Measurements from ENCODE around the gene NRAP. TPM values are rescaled to one million over a fixed set of nuclear protein-coding genes. Genes with fewer than 3 reads are reported as not detected.

The NRAP gene
- polyA plus RNA-seq, 3 donors: not detected

DNA sequence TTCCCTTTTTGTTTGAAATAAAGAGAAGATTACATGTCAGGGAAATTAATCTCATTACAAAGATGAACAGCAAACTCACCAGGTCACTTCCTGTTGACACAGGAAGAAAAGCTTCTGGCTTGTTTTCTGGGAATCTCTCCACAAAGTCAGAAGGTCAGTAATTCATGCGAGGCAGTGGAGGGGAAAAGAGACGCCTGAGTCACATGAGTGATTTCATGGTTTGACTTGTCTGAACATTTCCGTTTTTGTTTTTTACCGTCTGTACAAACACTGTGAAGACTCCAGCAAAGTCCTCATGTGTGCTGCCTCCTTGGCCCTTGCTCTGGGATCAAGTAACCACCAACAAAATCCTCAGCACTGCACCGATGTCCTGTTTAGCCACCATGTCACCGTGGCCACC is 113.5 kb downstream of the NRAP start:
- no peak for DNase-seq
- H3K27ac Mint-ChIP-seq: no peak overlapping the region
- no peak overlapping the region for H3K4me2 ChIP-seq (replicated peaks; ENCODE audit: extremely low read depth, low read length, poor library complexity, severe bottlenecking)
- no peaks in the 10 kb centered on the region for H3K4me1 Mint-ChIP-seq
- H3K9me3 Mint-ChIP-seq: peaks cover 0 to 1% (median 0%) of the 10 kb centered on the region in 7 donors
- H3K27me3 ChIP-seq (ENCODE audit: control insufficient read depth in 2 of 2, insufficient read depth in 2 of 2, low read length in 2 of 2): no peaks in the 10 kb centered on the region
- no peaks in the 10 kb centered on the region for H3K79me2 ChIP-seq (ENCODE audit: insufficient read depth, low read length)
- H3K27ac ChIP-seq (ENCODE audit: low read depth in 1 of 2, low read length in 2 of 2): no peak overlapping the region
- WGBS (ENCODE audit: insufficient coverage): 81% methylated on average over 6 of the region's 6 CpGs
- no peaks in the 10 kb centered on the region for H3K36me3 Mint-ChIP-seq
- TF ChIP-seq CTCF (IDR thresholded peaks at IDR 0.05): no peak
- no peaks in the 10 kb centered on the region for H4K20me1 ChIP-seq (ENCODE audit: insufficient read depth, low read length)
- H3K9me3 ChIP-seq (replicated peaks in 1 of 2; ENCODE audit: control insufficient read depth in 1 of 2, insufficient read depth in 1 of 2, low read length in 2 of 2): no peaks in the 10 kb centered on the region
- H3K27me3 Mint-ChIP-seq (ENCODE audit: low read depth in 3 of 3): peaks cover 0 to 3% (median 0%) of the 10 kb centered on the region in 3 donors
- no peak overlapping the region for H3K9ac ChIP-seq (ENCODE audit: insufficient read depth, low read length, poor library complexity, severe bottlenecking)
- H3K4me3 Mint-ChIP-seq: no peak overlapping the region
- intact Hi-C loops (cut with micrococcal nuclease): no loop called here
- H3K4me3 ChIP-seq (replicated peaks in 1 of 3; ENCODE audit: low read depth in 2 of 3, low read length in 3 of 3): no peak overlapping the region
- no peaks in the 10 kb centered on the region for H3K4me1 ChIP-seq (ENCODE audit: control insufficient read depth in 1 of 2, insufficient read depth in 2 of 2, low read length in 2 of 2)
- no peaks in the 10 kb centered on the region for H3K36me3 ChIP-seq (replicated peaks in 1 of 2; ENCODE audit: control insufficient read depth in 1 of 2, insufficient read depth in 2 of 2, low read length in 2 of 2)
- H2AFZ ChIP-seq (ENCODE audit: insufficient read depth, low read depth, low read length, poor library complexity, severe bottlenecking): no peak overlapping the region

DNA sequence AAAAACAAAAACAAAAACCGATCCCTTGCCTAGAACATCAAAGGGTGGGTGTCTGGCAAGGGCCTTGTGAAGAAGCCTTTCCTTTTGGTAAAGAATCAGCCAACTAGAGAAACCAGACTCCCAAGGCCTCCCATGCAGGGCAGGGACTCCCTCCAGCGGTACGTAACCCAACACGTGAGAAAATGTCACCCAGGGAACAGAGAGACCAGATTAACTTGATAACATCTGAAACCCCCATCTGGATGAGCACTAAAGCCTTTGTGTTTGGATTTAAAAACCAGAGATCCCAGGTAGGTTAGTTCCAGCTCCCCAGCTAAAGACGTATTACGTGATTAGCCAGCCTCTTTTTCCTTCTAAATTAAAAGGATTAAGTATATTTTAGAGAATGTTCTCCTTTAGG is 114.0 kb downstream of the NRAP start:
- no peak for DNase-seq
- no peak overlapping the region for H3K9ac ChIP-seq (ENCODE audit: insufficient read depth, low read length, poor library complexity, severe bottlenecking)
- H3K27me3 Mint-ChIP-seq (ENCODE audit: low read depth in 3 of 3): peaks cover 0 to 6% (median 0%) of the 10 kb centered on the region in 3 donors
- H3K9me3 ChIP-seq (replicated peaks in 1 of 2; ENCODE audit: control insufficient read depth in 1 of 2, insufficient read depth in 1 of 2, low read length in 2 of 2): no peaks in the 10 kb centered on the region
- peaks cover 0 to 1% (median 0%) of the 10 kb centered on the region in 7 donors for H3K9me3 Mint-ChIP-seq
- WGBS (ENCODE audit: insufficient coverage): no CpG with 5 or more reads among the region's 6 CpGs
- no peaks in the 10 kb centered on the region for H4K20me1 ChIP-seq (ENCODE audit: insufficient read depth, low read length)
- H3K27ac Mint-ChIP-seq: no peak overlapping the region
- no peaks in the 10 kb centered on the region for H3K36me3 Mint-ChIP-seq
- H3K36me3 ChIP-seq (replicated peaks in 1 of 2; ENCODE audit: control insufficient read depth in 1 of 2, insufficient read depth in 2 of 2, low read length in 2 of 2): no peaks in the 10 kb centered on the region
- H3K4me1 ChIP-seq (ENCODE audit: control insufficient read depth in 1 of 2, insufficient read depth in 2 of 2, low read length in 2 of 2): no peaks in the 10 kb centered on the region
- H3K4me1 Mint-ChIP-seq: no peaks in the 10 kb centered on the region
- intact Hi-C loops (cut with micrococcal nuclease): no loop called here
- H3K4me3 Mint-ChIP-seq: no peak overlapping the region
- H3K4me2 ChIP-seq (replicated peaks; ENCODE audit: extremely low read depth, low read length, poor library complexity, severe bottlenecking): no peak overlapping the region
- H3K79me2 ChIP-seq (ENCODE audit: insufficient read depth, low read length): no peaks in the 10 kb centered on the region
- no peak for TF ChIP-seq CTCF (IDR thresholded peaks at IDR 0.05)
- no peak overlapping the region for H2AFZ ChIP-seq (ENCODE audit: insufficient read depth, low read depth, low read length, poor library complexity, severe bottlenecking)
- H3K4me3 ChIP-seq (replicated peaks in 1 of 3; ENCODE audit: low read depth in 2 of 3, low read length in 3 of 3): no peak overlapping the region
- no peak overlapping the region for H3K27ac ChIP-seq (ENCODE audit: low read depth in 1 of 2, low read length in 2 of 2)
- no peaks in the 10 kb centered on the region for H3K27me3 ChIP-seq (ENCODE audit: control insufficient read depth in 2 of 2, insufficient read depth in 2 of 2, low read length in 2 of 2)
